ENCODE data around the gene PRSS53. TPM values are rescaled to one million over a fixed set of nuclear protein-coding genes. Genes with fewer than 3 reads are reported as not detected.

The PRSS53 gene
- total RNA-seq, 1 donor from 2014 or later, result 1.6 TPM

DNA sequence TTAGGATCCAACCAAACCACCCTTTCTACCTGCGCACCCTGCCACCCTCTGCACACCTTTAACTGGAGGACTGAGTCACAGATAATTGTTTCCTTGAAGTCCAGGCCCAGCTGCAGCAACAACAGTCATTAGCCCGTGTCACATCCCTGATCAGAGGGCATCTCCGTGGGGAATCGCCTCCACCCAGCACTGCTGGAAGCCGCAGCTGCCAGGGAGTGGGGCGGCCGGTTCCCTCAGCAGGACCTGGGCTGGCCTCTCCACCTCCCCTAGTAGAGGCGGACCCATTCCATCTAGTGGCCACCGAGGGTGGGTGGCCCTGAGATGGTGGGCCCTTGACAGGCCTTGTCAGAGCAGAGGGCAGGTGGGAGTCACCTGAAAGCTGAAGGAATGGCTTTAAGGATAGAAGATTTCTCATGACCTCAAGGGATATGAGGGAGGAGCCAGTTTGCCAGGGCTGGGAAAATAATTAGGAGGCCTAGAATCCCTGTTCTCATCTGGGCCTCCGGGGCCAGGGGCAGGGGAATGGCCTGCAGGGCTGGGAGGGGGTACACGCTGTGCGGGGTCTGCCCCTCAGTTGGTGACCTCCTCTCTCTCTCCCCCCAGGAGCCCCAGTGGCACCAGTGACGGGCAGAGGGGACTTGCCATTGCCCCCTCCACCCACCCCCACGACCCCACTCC is 6.2 kb downstream of the PRSS53 start:
- peaks cover 5% of the 10 kb centered on the region for H3K36me3 ChIP-seq (ENCODE audit: control insufficient read depth, insufficient read depth, low read length)
- H3K4me3 ChIP-seq (ENCODE audit: low read depth, low read length), result no peak overlapping the region
- TF ChIP-seq, protein P1, sequence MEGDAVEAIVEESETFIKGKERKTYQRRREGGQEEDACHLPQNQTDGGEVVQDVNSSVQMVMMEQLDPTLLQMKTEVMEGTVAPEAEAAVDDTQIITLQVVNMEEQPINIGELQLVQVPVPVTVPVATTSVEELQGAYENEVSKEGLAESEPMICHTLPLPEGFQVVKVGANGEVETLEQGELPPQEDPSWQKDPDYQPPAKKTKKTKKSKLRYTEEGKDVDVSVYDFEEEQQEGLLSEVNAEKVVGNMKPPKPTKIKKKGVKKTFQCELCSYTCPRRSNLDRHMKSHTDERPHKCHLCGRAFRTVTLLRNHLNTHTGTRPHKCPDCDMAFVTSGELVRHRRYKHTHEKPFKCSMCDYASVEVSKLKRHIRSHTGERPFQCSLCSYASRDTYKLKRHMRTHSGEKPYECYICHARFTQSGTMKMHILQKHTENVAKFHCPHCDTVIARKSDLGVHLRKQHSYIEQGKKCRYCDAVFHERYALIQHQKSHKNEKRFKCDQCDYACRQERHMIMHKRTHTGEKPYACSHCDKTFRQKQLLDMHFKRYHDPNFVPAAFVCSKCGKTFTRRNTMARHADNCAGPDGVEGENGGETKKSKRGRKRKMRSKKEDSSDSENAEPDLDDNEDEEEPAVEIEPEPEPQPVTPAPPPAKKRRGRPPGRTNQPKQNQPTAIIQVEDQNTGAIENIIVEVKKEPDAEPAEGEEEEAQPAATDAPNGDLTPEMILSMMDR (IDR thresholded peaks at IDR 0.05; ENCODE audit: insufficient read depth, low read length, poor library complexity, severe bottlenecking), result no peak
- DNase-seq (ENCODE audit: low read depth), result no peak
- no peaks in the 10 kb centered on the region for H3K27me3 ChIP-seq (ENCODE audit: control insufficient read depth, insufficient read depth, low read length)

DNA sequence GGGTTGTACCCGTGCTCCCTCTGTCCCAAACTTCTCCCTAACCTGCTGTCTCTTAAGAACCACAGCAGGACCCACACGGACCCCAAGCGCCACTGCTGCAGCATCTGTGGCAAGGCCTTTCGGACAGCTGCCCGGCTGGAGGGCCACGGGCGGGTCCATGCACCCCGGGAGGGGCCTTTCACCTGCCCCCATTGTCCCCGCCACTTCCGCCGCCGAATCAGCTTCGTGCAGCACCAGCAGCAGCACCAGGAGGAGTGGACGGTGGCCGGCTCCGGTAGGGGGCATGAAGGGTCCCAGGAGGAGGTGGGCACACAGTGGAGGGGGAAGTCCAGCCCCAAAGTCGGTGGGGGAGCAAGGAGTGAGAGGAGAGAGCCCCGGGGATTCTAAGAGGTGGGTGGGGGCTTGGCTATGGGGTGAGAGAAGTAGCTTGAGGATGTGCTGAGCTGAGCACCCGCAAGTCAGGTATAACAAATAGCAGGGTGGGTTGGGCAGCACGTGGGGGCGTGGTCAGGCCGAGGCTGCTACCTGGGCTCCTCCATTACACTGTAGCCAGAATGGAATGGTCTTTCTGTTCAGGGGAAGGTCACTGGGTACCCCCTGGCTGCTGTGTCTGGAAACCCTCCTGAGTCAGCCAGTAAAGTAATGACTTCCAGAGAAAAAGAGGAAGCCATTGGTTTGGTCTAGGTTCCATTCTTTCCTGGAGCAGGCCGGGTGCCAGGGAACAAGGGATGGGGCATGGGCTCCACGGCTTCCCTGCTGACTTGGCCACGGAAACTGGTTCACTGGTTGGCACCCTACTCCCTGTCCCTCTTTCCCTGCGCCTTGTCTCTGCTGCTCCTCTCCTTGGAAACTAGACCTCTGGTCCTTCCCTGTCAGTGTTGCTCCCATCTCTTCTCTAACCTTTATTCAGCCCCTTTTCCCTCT is 7.1 kb downstream of the PRSS53 start:
- H3K4me3 ChIP-seq (ENCODE audit: low read depth, low read length), result no peak overlapping the region
- DNase-seq (ENCODE audit: low read depth), result no peak
- TF ChIP-seq, protein P1 (IDR thresholded peaks at IDR 0.05; ENCODE audit: insufficient read depth, low read length, poor library complexity, severe bottlenecking), result no peak
- H3K27me3 ChIP-seq (ENCODE audit: control insufficient read depth, insufficient read depth, low read length), result no peaks in the 10 kb centered on the region
- peaks cover 6% of the 10 kb centered on the region for H3K36me3 ChIP-seq (ENCODE audit: control insufficient read depth, insufficient read depth, low read length)

DNA sequence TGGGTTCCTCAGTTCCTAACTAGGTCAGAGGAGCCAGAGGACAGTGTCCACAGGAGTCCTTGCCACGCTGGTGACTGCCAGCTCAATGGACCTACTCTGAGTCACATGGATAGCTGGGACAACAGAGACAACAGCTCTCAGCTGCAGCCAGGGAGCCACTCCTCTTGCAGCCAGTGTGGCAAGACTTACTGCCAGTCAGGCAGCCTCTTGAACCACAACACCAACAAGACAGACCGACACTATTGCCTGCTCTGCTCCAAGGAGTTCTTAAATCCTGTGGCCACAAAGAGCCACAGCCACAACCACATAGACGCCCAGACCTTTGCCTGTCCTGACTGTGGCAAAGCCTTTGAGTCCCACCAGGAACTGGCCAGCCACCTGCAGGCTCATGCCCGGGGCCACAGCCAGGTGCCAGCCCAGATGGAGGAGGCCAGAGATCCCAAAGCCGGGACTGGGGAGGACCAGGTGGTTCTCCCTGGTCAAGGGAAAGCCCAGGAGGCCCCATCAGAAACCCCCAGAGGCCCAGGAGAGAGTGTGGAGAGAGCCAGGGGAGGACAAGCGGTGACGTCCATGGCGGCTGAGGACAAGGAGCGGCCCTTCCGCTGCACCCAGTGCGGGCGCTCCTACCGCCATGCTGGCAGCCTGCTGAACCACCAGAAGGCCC is 7.9 kb downstream of the PRSS53 start:
- Histone ChIP-seq H3K4me3 (ENCODE audit: low read depth, low read length) (no peak overlapping the region), H3K27me3 (ENCODE audit: control insufficient read depth, insufficient read depth, low read length) (no peaks in the 10 kb centered on the region), H3K36me3 (ENCODE audit: control insufficient read depth, insufficient read depth, low read length) (peaks cover 6% of the 10 kb centered on the region)
- DNase-seq (ENCODE audit: low read depth), result no peak
- TF ChIP-seq, protein P1 (IDR thresholded peaks at IDR 0.05; ENCODE audit: insufficient read depth, low read length, poor library complexity, severe bottlenecking), result no peak

DNA sequence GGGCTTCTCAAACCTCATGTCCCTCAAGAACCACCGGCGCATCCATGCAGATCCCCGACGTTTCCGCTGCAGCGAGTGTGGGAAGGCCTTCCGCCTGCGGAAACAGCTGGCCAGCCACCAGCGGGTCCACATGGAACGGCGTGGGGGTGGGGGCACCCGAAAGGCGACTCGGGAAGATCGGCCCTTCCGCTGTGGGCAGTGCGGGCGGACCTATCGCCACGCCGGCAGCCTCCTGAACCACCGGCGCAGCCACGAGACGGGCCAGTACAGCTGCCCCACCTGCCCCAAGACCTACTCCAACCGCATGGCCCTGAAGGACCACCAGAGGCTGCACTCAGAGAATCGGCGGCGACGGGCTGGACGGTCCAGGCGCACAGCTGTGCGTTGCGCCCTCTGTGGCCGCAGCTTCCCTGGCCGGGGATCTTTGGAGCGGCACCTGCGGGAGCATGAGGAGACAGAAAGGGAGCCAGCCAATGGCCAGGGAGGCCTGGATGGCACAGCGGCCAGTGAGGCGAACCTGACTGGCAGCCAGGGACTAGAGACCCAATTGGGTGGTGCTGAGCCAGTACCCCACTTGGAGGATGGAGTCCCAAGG is 8.6 kb downstream of the PRSS53 start:
- DNase-seq (ENCODE audit: low read depth), result no peak
- H3K36me3 ChIP-seq (ENCODE audit: control insufficient read depth, insufficient read depth, low read length), result peaks cover 6% of the 10 kb centered on the region
- TF ChIP-seq, protein P1 (IDR thresholded peaks at IDR 0.05; ENCODE audit: insufficient read depth, low read length, poor library complexity, severe bottlenecking), result no peak

DNA sequence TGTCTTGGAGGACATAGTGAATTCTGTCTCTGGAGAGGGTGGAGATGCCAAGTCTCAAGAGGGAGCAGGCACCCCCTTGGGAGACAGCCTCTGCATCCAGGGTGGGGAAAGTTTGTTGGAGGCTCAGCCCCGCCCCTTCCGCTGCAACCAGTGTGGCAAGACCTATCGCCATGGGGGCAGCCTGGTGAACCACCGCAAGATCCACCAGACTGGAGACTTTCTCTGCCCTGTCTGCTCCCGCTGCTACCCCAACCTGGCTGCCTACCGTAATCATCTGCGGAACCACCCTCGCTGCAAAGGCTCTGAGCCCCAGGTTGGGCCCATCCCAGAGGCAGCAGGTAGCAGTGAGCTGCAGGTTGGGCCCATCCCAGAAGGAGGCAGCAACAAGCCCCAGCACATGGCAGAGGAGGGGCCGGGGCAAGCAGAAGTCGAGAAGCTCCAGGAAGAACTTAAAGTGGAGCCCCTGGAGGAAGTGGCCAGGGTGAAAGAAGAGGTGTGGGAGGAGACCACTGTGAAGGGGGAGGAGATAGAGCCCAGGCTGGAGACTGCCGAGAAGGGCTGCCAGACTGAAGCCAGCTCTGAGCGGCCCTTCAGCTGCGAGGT is 9.3 kb downstream of the PRSS53 start:
- no peak for DNase-seq (ENCODE audit: low read depth)
- H3K27me3 ChIP-seq (ENCODE audit: control insufficient read depth, insufficient read depth, low read length), result no peaks in the 10 kb centered on the region
- H3K4me3 ChIP-seq (ENCODE audit: low read depth, low read length), result no peak overlapping the region
- TF ChIP-seq, protein P1 (IDR thresholded peaks at IDR 0.05; ENCODE audit: insufficient read depth, low read length, poor library complexity, severe bottlenecking), result no peak
- H3K36me3 ChIP-seq (ENCODE audit: control insufficient read depth, insufficient read depth, low read length), result peaks cover 6% of the 10 kb centered on the region

More for the DNA sequence above, 8.6 kb downstream of the PRSS53 start:
- no peak overlapping the region for H3K4me3 ChIP-seq (ENCODE audit: low read depth, low read length)
- H3K27me3 ChIP-seq (ENCODE audit: control insufficient read depth, insufficient read depth, low read length), result no peaks in the 10 kb centered on the region

Data from kidney epithelial cell (primary cell).